Kidney capillary endothelial cell (primary cell): ENCODE measurements around the gene TTC28.
"Not testable (repeated sequence)": the region's sequence is repeated elsewhere in the genome, so short reads cannot be mapped to it uniquely, and the experiment has no call there.

Experiments
- DNase-seq: peaks from one replicate; pipeline ENCODE4 v3.0.0-alpha.2; 2018; ENCODE audit warnings: low spot score

Gene TTC28

DNA sequence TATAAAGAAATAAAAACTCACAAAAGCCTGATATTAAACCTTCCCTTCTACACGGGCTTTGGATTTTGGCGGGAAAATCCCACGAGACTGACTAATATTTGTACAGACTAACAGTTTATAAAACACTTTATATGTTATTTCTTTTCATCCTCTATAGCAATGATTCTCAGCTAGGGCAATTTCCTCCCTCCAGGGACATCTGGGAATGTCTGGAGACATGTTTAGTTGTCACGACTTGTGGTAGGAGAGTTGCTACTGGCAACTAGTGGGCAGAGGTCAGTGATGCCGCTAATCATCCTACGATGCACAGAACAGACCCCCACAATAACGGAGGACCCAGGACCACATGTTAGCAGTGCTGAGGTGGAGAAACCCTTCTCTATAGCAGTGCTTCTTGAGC lies 455.8 kb downstream of the TTC28 start:
- no peak for DNase-seq

DNA sequence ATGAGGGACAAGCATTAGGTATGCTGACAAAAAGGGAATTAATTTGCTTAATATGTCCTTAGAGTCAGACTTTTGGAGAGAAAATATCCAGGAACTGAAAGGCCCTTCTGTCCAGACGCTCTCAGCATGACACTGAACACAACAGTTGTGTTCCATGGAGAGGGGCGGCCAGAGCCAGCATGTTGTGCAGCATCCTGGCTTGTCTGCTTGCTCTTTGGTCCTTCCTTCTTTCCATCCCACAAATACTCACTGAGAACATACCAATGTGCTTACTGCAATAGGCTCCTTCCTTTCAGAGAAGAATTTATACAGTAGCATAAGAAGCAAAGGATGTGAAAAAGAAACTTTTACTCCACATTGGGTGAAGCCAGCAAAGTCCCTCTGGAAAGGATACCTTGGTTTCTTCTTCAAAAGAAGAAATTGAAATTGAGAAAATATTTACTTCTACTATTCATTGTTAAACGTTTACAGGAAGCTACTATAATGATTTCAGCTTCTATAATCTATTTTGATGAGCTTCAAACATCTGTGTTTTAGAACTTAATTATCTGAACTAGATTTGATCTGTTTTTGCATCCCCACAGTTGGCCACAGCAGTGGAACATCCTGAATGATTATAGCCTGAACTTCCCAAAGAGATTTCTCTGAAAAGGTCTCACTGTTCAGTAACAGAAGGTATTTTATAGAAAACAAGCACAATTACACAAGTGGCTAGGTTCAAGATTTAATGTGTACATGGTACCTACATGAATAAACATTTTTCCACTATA lies 456.5 kb downstream of the TTC28 start:
- no peak for DNase-seq

DNA sequence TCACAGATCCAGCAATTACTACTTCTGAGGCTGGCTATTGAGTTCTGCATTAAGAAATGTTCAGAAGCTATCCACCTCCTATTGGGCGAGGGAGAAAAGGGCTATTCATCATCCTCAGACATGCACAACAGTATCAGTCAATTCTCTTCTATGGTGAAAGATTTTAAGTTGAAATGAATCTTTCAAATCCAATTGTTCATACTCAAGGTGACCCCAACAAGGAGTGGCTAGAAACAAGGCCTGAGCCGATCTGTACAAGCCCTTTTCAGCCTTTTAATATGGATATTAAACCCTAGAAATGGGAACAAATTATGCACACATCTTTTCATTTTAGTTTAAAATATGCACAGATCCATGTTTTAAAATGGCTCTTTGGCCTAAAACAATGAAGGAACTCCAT lies 457.1 kb downstream of the TTC28 start:
- DNase-seq = no peak

DNA sequence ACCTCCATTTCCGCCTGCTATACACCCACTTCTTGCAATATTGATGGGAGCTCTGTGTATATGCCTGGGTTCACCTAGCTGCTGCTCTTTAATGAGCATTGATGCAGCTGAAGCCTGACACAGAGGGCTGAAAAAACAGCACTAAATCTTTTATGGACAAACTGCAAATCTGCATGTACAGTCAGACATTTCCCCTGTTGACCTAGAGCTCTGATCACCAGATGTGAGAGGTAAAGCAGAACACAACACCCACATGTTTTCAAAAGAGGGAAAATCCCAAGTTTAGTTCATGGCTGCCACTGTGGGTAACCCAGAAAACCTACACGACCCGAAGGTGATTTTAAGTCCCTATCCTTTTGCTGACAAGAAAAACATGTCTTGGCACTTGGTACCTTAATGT lies 457.6 kb downstream of the TTC28 start:
- no peak for DNase-seq

DNA sequence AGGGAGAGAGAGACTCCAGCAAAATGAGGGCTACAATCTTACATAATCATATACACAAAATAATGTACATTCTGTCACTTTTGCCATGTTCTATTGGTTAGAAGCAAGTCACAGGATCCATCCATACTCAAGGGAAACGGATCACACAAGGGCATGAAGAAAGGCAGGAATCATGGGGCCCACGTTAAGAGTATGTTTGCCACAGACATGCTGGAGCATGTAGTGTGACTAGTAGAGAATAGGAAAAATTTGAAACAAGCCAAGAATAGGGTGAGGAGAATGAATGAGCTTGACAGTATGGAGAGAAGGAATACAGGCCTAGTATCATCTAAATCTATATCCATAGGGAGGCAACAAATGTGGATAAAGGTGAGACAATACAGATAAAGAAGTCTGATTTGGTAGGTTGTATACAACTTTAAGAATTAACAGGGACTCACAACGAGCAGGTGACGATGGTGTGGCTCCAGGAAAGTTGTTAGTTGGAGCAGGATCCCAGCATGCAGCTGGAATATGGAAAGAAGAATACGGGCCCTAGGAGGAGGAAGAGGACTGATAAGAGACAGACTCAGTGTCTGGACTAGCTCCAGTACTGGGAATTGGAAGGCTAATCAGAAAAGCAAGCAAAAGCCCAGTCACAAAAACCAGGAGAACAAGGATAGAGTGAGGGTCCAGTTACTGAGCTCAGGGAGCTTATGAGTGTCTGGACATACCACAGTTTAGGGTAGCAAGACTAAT lies 458.8 kb downstream of the TTC28 start:
- no peak for DNase-seq

DNA sequence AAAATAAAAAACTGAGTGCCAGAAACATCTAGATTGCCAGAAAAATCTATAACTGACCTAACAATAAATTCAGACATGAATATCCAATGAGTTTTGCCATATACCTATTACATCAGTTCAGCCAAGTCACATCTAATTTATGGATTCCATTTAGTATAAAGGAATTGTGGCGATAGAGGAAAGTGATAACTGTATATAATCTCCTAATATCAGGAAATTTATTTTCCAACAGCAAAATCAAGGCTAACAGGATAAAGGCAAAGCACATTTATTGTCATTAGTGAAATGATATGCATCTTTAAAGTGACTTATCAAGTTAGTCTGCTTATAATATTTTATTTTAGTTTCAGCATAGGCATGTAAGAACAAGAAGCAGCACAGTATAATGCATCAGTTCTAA lies 462.4 kb downstream of the TTC28 start:
- DNase-seq = no peak

DNA sequence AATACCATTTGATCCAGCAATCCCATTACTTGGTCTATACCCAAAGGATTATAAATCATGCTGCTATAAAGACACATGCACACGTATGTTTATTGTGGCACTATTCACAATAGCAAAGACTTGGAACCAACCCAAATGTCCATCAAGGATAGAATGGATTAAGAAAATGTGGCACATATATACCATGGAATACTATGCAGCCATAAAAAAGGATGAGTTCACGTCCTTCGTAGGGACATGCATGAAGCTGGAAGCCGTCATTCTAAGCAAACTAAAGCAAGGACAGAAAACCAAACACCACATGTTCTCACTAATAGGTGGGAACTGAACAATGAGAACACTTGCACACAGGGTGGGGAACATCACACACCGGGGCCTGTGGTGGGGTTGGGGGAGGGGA lies 464.9 kb downstream of the TTC28 start:
- DNase-seq = not testable (repeated sequence)

DNA sequence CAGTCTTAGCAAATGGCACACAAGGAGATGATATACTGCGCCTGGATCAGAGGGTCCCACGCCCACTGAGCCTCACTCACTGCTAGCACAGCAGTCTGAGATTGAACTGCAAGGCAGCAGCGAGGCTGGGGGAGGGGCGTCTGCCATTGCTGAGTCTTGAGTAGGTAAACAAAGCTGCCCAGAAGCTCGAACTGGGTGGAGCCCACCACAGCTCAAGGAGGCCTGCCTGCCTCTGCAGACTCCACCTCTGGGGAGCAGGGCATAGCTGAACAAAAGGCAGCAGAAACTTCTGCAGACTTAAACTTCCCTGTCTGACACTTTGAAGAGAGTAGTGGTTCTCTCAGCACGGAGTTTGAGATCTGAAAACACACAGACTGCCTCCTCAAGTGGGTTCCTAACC lies 470.2 kb downstream of the TTC28 start:
- not testable (repeated sequence) for DNase-seq

DNA sequence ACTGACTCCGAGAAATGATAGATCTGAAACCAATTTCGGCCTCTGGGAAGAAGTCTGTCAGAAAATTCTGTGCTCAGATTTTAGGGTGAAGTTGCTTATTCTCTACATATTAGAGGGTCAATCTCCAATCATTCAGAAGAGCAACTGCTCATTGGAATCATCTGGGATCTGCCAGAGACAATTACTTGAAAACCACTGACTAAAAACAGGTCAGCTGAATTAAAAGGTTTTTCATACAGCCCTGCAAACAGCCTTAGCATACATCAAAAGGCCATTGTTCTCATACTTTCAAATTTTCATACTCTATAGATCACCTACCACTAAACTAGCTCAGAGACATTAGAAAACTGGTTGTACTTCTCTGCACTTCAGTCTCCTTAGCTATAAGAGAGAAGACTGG lies 470.9 kb downstream of the TTC28 start:
- no peak for DNase-seq

DNA sequence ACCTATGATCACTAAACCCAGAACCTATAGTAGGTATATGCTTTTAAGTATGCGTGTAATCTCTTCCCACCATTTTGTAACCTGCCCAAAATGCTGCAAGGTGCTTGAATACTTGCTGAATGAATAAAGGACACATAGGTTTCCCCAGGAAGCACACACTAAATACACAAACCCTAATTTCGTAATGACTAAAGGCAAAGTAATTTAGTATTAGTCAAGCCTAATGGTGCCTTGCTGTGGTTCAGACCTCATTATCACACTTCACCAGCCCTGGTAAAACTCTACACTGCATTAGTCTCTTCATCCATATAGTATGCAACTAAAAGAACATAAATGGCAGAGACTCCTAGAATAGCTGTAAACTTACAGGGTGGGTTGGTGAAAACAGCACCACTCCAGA lies 471.6 kb downstream of the TTC28 start:
- no peak for DNase-seq

DNA sequence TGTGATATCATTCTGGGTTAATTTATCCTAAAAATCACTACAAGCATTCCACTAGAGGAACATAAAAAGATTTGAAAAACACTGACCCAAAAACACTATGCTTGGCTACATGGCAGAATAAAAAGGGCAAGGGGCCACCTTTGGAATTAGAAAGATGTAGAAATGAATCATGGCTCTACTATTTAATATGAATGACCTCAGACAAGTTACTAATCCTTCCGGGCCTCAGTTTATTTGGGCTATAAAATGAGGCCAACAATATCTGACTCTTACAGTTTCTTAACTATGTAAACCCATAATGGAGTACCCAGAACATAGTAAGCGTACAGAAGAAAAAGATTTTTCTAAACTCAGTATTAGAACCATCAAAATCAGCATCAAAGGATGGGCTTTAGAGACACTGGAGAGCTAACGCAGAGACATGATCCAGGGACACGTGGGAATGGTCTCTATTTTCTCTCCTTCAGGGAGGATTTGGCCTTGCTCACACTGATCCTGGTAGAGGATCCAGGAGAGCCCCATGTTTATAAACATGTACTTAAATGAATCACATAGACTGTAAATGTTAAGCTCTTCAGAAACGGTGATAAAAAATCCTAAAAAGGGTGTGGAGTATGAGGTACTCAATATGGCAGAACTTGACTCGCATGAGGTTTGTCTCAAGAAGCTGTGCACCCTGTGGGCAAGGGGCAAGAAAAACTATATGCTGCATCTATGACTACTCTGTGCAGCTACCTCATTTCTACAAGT lies 472.2 kb downstream of the TTC28 start:
- no peak for DNase-seq

DNA sequence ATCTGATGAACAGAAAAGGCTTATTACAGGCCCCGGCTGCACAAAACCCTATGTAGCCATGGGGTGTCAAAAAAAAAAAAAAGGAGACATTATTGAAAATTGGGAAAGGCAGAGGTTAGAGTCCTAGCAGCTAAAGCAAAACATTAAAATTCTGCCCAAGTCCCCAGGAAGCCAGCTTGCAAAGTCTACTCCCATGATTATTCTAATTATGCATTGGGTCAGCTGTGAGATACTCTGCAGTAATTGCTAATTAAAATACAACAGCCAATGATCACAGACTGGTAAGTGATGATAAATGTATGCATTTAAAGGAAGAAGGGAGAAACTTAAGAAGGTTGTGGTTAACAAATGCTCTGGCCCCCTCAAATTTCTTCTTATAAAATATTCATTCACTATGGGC lies 473.7 kb downstream of the TTC28 start:
- no peak for DNase-seq

DNA sequence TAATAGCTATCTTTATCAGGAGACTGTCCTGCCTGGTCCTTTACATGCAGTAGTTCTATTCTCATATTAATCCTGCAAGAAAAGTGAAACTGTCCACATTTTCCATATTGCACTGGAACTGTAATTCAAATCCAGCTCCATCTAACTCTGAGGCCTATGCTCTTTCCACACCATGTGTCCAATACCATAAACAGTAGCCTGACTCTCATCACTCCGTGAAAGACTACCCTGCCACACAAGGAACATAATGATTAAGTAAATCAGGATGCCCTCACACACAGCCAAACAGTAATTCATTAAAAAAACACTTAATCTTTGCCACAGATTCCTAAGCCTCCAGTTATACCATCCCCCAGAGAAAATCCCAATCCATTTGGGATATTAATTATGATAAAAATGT lies 475.3 kb downstream of the TTC28 start:
- no peak for DNase-seq

DNA sequence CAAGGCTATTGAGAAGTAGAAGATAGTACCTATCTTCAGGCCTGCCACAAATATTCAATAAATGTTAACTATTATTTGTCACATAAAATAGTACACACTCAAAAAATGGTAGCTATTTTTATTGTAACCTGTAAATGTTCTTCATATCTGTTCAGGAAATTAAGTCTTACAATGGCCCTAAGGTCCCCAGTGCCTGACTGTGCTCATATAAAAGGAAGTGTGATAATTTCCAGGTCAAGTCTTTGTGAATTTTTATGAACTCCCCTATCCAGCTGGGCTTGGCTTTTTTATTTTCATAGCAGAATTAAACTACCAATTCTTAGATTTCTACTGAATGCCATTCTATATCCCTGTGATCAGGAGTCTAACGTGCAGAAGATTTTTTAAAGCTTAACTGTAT lies 476.4 kb downstream of the TTC28 start:
- DNase-seq = no peak

DNA sequence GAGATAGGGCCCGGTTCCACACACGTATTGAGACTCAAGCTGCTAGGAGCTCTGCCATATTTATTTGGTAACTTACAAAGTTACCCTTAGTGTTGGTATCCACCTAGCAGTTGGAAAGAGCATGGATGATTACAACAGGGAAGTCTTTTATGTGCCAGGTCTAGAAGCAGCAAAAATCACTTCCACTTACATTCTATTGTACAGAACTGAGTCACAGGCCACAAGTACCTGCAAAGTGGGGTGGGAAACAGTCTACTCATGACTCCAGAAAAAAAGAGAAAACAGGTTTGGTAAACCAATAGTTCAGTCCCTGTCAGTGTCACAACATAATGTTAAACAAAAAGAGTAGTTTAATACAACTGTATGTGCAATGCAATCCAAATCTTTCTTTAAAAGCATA lies 480.9 kb downstream of the TTC28 start:
- DNase-seq = no peak

DNA sequence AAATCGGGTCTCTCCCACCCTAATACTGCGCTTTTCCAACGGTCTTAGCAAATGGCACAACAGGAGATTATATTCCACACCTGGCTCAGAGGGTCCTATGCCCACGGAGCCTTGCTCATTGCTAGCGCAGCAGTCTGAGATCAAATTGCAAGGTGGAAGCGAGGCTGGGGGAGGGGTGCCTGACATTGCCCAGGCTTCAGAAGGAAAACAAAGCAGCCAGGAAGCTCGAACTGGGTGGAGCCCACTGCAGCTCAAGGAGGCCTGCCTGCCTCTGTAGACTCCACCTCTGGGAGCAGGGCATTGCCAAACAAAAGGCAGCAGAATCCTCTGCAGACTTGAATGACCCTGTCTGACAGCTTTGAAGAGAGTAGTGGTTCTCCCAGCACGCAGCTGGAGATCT lies 488.1 kb downstream of the TTC28 start:
- not testable (repeated sequence) for DNase-seq

DNA sequence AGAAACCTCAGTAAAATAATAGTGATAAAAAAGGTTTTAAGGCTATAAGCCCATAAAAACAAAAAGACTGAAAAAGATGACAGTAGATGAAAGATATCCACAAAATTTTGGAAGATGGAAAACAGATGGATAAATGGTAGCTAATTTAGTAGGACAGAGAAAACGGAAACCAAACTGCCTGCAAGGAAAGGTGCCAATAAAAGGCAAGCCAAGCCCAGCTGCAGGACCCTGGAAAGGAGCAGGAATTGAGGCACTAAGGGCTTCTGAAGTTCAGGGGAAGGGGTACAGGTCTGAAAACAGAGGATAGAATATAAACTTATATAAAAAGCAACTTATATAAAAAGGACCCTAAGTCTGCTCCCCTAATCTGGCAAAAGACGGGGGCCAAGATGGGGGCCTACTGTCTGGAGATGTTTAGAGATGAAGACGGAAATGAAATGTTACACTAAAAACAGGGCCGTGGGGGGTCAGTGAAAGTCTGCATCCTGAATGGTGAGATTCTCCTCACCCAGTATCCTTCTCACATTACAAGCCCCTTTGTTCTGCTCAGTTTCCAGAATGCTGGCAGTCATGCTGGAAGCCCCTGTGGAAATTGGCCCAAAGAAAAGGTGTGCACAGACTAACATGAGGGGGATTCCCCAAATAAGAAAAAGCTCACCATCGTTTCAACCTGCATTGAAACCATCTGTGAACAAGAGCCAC lies 491.3 kb downstream of the TTC28 start:
- no peak for DNase-seq

DNA sequence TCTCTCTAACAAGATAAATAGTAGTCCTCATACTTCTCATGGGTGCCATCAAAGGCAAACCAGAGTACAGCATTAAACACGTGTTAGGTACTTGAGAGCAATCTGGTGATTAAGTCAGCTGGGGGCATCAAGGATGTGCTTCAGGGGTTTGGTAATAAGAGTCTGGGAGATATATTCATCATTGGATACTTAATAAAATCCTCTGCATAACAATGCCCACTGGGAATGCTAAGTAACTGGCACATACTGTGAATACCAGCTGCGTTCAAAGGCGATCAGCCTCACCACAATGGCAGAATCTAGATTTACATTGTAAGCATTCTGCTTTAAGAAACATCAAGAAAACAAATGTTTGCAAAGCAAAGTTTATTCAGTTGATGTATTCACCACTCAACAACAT lies 492.0 kb downstream of the TTC28 start:
- DNase-seq = no peak

DNA sequence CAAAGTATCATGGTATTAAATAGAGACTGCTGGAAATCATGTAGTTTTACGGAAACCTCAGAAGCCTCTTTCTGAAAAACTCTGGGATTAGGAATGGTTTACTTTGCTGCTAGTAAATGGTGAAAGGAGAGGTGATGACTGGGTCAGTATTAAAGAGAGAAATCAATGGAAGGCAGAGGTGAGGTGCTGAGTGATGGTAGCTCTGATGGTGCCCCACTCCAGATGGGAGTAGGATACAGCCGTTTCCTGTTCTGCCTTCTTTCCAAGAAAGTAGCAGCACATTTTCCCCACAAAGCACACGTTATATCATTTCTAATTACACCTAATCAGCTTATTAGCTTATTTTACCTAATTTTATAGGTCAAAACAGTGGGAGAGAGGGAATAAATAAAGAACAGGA lies 493.0 kb downstream of the TTC28 start:
- no peak for DNase-seq

DNA sequence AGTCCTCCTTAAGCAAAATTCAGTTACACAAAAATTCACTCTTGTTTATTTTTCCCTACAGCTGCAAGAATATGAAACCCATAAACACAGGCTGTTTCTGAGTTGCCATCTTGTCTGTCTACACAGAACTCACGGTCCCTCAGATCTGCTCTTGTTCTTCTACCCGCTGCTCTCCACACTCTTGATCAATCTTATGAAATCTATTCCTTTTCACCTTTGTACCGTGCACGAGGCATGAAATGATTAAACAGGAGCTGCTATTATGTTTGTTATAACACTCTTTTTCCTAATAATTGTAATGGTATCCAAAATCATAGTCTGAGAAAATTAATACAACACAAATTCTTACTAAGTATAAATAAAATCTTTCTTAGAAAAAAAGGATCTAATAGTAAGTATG lies 494.5 kb downstream of the TTC28 start:
- DNase-seq = no peak

DNA sequence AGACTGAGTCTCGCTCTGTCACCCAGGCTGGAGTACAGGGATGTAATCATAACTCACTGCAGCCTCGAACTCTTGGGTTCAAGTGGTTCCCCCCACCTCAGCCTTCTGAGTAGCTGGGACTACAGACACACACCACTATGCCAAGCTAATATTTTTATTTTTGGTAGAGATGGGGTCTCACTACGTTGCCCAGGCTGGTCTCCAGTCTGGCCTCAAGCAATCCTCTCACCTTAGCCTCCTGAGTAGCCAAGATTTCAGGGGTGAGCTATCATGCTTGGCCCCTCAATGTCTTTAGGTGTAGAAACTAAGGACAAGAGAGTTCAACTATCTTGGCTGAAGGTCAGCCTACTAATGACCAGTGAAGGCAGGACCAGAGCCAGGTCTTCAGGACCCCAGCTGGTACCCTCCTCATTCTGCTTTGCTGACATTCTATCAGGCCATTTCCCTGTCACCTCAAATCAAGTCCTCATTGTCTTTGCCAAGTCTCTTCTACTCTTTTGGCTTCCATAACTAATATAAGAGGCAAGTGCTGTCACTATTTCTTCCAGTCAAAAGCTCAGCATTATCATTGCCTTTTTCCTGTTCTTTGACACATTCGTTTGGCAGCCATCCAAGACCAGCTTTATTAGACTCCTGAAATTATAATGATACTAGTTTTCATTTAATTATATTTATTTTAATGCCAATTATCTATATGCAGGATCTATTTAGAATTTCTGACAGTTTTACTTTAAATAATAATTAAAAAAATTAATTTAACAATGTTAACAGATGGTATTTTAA lies 496.4 kb downstream of the TTC28 start:
- no peak for DNase-seq
